Activated naive CD4-positive, alpha-beta T cell treated with anti-CD3 and anti-CD28 coated beads for 36 hours (primary cell): Measurements from ENCODE around the gene XRCC1. TPM values are rescaled to one million over a fixed set of nuclear protein-coding genes. Genes with fewer than 3 reads are reported as not detected.

Experiments
- CTCF ChIA-PET: fragments of 350-600 bp; sonication (Branson Sonifier 250); formaldehyde crosslinking; loops from one replicate; lab custom pipeline; 2021; ENCODE audit warnings: antibody characterized with exemption; lab: Charles Lee
- DNase-seq: peaks from one replicate; pipeline ENCODE4 v3.0.0-alpha.2; 2020
- H3K27ac Mint-ChIP-seq: one replicate; pipeline ENCODE4 v1.8.0; 2021; ENCODE audit warnings: mild to moderate bottlenecking, mixed read lengths
- H3K27me3 Mint-ChIP-seq: one replicate; pipeline ENCODE4 v1.8.0; 2021; ENCODE audit warnings: low read depth, mixed read lengths
- H3K36me3 Mint-ChIP-seq: one replicate; pipeline ENCODE4 v1.8.0; 2021; ENCODE audit warnings: low read depth, mixed read lengths
- H3K4me1 Mint-ChIP-seq: one replicate; pipeline ENCODE4 v1.8.0; 2021; ENCODE audit warnings: low read depth, mixed read lengths
- H3K4me3 Mint-ChIP-seq: one replicate; pipeline ENCODE4 v1.8.0; 2021; ENCODE audit warnings: mild to moderate bottlenecking, moderate library complexity, mixed read lengths
- H3K9me3 Mint-ChIP-seq: one replicate; pipeline ENCODE4 v1.8.0; 2021; ENCODE audit warnings: mixed read lengths
- intact Hi-C: fragments of 100-400 bp; cut with micrococcal nuclease; formaldehyde crosslinking; loops from one replicate; pipeline ENCODE4 v1.15.1; 2023
- total RNA-seq, 2 experiments: library from RNA; stranded (reverse); gene quantifications; one replicate each; pipeline ENCODE4 v1.2.3, GENCODE V29; 2021

Gene XRCC1
- total RNA-seq, 2 experiments from 2014 or later: 33.7 to 34.5 TPM

DNA sequence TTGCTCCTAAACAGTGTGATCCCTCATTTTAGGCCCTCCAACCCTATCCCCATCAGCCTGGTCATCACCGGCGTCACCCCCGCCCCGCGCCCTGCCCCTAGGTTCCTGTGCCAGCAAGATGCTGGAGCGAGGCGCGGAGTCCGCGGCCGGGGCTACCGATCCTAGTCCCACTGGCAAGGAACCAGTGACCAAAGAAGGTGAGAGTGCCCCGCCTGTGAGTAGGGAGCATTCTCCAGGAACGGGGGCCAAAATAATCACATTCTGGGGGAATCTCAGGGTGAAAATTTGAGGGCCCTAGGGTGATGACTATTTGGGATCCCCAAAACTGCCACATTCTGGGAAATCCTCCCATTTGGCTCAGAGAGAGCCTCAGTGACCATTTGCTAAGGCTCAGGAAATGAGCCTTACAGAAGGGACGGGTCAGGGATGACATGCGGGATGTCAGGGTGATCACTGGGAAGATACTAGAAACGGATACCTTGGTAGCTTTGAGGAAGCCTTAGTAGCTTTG lies 41.0 kb downstream of the XRCC1 start:
- Mint-ChIP-seq H3K4me1 (peaks cover 15% of the 10 kb centered on the region), H3K27ac (peak overlapping the region; percentile 87), H3K36me3 (peaks cover 20% of the 10 kb centered on the region), H3K9me3 (peaks cover 10% of the 10 kb centered on the region), H3K4me3 (peak overlapping the region; percentile 80), H3K27me3 (no peaks in the 10 kb centered on the region)
- CTCF ChIA-PET: interaction anchor here (0.6 to 4.0 kb wide), 6 partner anchors 9 to 232 kb away, joined by 3 to 28 read pairs (median 10); partner anchors contain the start of genes IRGQ and ZNF576
- no peak for DNase-seq
- intact Hi-C loops: loop anchor here (1.0 kb wide), 1 partner anchor 220 kb away; the partner anchor contains the start of gene SMG9

DNA sequence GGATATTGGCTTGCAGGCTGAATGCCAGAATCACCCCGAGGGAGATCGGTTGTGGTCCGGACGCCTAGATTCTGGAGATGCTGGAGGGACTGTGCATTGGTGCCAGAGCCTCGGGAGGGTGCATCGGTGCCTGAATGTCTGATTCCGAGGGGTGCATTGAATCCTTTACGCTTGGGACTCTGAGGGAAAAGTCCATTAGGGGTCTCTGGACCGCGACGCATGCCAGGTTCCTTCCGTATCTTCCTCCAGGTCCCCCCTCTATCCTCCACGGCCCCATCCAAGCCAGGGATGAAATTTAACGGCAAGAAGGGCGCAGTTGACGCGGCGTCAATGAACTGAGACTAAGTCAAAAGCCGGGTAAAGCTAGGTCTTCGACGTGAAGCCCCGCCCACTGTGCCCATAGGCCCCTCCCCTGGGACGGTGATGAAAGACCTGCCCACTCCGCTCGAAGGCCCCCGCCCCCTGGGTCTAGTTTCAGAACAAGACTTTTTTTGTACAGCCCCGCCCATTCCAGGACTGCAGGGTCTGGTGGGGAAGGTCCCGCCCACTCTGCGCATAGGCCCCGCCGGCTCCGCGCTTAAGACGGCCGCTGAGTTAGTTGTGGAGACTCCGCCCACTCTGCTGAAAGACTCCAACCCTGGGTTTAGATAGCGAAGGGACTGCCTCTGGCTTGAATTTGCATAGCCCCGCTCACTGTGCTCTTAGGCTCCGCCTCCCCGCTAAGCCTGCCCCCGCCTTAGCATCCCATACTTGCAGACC lies 41.6 kb downstream of the XRCC1 start:
- peaks cover 15% of the 10 kb centered on the region for H3K36me3 Mint-ChIP-seq
- peaks cover 5% of the 10 kb centered on the region for H3K9me3 Mint-ChIP-seq
- H3K27me3 Mint-ChIP-seq: no peaks in the 10 kb centered on the region
- peak overlapping the region; percentile 80 for H3K4me3 Mint-ChIP-seq
- CTCF ChIA-PET: interaction anchor here (0.6 to 3.2 kb wide), 4 partner anchors 14 to 233 kb away, joined by 3 to 14 read pairs (median 4); no protein-coding TSS in a partner anchor
- intact Hi-C loops: loop anchor here (1.0 to 2.0 kb wide), 9 partner anchors 8 to 231 kb away; partner anchors contain the start of genes IRGQ, PHLDB3, PINLYP and SMG9
- peaks cover 15% of the 10 kb centered on the region for H3K4me1 Mint-ChIP-seq
- peak overlapping the region; percentile 87 for H3K27ac Mint-ChIP-seq
- DNase-seq: peak; percentile 100

DNA sequence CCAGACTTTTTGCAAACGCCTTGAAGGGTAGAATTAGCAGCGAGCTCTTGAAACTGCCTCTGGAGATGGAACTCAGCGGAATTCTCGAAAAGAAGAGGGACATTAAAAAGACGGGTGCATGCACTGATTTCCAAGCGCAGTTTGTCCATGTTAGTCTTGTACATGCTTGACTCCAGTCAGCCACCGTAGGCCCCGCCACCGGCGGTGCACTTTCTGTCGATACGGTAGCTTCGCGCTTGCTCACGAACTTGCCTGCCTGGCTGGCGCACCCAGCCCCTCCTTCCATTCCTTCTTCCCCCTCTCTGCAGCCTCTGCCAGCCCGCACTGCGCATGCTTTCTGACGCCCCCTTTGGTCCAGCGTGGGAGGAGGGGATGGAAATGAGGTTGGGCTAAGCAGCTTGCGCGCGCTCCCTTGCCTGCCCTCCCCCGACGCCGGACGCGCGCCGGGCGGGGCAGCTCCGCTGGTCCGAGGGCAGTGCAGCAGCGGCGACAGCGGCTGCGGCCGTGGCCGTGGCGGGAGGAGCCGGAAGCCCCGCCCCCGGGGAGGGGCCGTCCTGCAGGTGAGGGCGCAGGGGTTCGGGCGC lies 42.3 kb downstream of the XRCC1 start, which contains the start of gene ZNF575:
Gene ZNF575 (plus strand): TSS at position 227 of the 584 bp plus-strand sequence. CDS start 1,235 bp downstream, outside the sequence.
- Mint-ChIP-seq H3K27ac (peak within 1 kb of the TSS; percentile 88), H3K4me3 (peak within 1 kb of the TSS; percentile 80)

DNA sequence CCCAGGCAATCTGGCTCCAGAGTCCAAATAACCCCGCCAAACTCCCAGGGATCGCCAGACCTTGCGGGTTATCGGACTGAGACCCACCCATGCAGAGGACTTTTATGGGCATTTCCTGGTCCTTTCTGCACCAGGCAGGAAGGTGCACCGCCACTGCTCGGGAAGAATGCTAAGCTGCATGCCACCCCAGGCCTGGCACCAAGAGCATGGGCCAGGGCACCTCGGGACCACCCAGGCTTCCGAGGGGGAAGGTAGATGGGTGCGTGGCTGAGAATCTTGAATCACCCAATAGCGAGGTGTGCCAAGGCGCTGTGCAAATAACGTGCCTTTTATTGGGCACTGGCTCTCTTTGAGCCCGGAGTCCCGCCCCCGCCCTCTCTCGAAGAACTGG lies 42.8 kb downstream of the XRCC1 start:
- Mint-ChIP-seq H3K4me3 (peak overlapping the region; percentile 80), H3K36me3 (peaks cover 8% of the 10 kb centered on the region), H3K27ac (peak overlapping the region; percentile 88), H3K9me3 (no peaks in the 10 kb centered on the region), H3K4me1 (peaks cover 23% of the 10 kb centered on the region), H3K27me3 (no peaks in the 10 kb centered on the region)
- intact Hi-C loops: loop anchor here (2.0 kb wide), 1 partner anchor 232 kb away; no protein-coding TSS in a partner anchor
- CTCF ChIA-PET: interaction anchor here (1.4 to 3.2 kb wide), 4 partner anchors 12 to 62 kb away, joined by 3 to 14 read pairs (median 3); no protein-coding TSS in a partner anchor
- no peak for DNase-seq

More for the DNA sequence above, 42.3 kb downstream of the XRCC1 start, which contains the start of gene ZNF575:
- DNase-seq: peak; percentile 92
- intact Hi-C loops: loop anchor here (1.0 to 2.0 kb wide), 8 partner anchors 8 to 232 kb away; partner anchors contain the start of genes IRGQ, PHLDB3, PINLYP and XRCC1
- CTCF ChIA-PET: interaction anchor here (0.9 to 3.2 kb wide), 4 partner anchors 13 to 100 kb away, joined by 3 to 14 read pairs (median 4); no protein-coding TSS in a partner anchor
- Mint-ChIP-seq H3K4me1 (peaks cover 19% of the 10 kb centered on the region), H3K36me3 (peaks cover 9% of the 10 kb centered on the region), H3K9me3 (no peaks in the 10 kb centered on the region), H3K27me3 (no peaks in the 10 kb centered on the region)

DNA sequence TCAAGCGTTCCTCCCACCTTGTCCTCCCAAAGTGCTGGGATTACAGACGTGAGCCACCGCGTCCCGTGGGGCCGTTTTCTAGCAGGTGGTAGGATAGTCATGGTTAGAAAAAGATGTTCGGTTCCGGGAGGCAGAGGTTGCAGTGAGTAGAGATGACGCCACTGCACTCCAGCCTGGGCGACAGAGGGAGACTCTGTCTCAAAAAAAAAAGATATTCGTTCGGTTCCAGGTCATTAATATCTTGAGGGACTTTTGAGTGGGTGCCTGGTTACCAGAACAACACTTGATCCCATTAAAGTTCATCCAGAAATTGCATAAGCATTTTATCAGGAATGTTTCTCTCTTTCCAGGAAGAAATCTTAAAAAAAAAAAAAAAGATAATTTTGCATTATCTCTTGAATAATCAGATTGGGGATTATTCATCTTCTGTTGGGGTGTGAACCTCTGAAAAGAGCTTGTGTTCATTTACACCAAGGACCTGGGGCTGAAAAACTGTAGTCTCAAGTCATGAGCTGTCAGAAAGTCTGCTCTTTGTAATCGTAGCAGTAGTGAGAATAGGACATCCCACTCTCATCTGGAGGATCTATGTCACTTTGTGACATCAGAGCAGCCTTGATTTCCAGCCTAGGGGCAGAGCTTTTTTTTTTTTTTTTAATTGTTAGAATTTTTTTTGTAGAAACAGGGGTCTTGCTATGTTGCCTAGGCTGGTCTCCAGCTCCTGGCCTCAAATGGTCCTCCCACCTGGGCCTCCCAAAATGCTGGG lies 47.3 kb downstream of the XRCC1 start:
- no peaks in the 10 kb centered on the region for H3K9me3 Mint-ChIP-seq
- intact Hi-C loops: loop anchor here (2.0 to 5.0 kb wide), 2 partner anchors 23 to 254 kb away; partner anchors contain the start of genes KCNN4 and PHLDB3
- H3K27ac Mint-ChIP-seq: peak overlapping the region; percentile 96
- CTCF ChIA-PET: interaction anchor here (0.6 to 6.1 kb wide), 9 partner anchors 8 to 207 kb away, joined by 3 to 49 read pairs (median 7); no protein-coding TSS in a partner anchor
- peak overlapping the region; percentile 53 for H3K4me3 Mint-ChIP-seq
- peaks cover 3% of the 10 kb centered on the region for H3K36me3 Mint-ChIP-seq
- H3K27me3 Mint-ChIP-seq: no peaks in the 10 kb centered on the region
- DNase-seq: peak; percentile 48
- peaks cover 27% of the 10 kb centered on the region for H3K4me1 Mint-ChIP-seq

DNA sequence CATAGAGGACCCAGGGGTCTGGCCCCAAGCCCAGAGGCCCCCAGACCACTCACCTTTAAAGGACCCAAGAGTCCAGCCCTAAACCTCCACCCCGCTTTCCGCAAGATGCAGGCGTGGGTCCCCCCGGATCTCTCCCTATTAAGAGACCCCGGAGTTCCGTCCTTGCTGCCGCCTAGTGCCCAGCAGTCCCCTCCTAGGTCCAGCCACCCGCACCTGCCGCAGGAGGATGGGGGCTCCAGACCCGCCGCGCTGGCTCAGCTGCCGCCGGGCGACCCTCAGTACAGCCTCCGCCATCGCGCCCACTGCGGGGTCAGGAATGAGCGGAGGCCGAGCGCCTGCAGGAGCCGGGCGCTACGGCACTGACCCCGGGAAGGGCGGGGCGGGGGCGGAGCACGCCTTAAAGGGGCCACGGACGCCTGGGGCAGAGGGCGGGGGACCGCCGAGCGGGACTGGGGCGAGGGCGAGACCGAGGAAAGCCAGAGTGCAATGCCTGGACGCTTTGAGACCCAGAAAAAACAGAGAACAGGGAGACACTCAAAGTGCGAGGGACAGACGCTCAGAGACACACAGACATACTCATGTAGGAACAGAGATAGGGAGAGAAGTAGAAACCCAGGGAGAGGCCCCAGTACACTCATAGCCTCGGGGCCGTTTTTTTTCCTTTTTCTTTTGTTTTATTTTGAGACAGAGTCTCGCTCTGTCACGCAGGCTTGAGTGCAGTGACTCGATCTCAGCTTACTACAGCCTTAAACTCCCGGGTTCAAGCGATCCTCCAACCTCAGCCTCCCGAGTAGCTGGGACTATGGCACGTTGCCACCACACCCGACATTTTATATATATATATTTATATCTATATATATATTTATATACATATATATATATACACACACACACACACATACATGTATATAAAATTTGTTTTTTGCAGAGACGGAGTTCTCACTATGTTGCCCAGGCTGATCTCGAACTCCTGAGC lies 48.2 kb downstream of the XRCC1 start, which contains the start of gene ETHE1:
Gene ETHE1 (minus strand): TSS at position 318 of the 976 bp plus-strand sequence. CDS start 24 bp downstream, at position 294.
- CTCF ChIA-PET: interaction anchor here (1.1 to 6.1 kb wide), 7 partner anchors 7 to 95 kb away, joined by 3 to 49 read pairs (median 12); no protein-coding TSS in a partner anchor
- Mint-ChIP-seq H3K4me3 (peak within 1 kb of the TSS; percentile 97), H3K9me3 (no peaks in the 10 kb centered on the region), H3K27me3 (no peaks in the 10 kb centered on the region), H3K27ac (peak within 1 kb of the TSS; percentile 96), H3K4me1 (peaks cover 22% of the 10 kb centered on the region), H3K36me3 (peaks cover 3% of the 10 kb centered on the region)
- intact Hi-C loops: loop anchor here (2.0 to 5.0 kb wide), 2 partner anchors 22 to 255 kb away; partner anchors contain the start of genes KCNN4 and PHLDB3
- DNase-seq: peak; percentile 73

DNA sequence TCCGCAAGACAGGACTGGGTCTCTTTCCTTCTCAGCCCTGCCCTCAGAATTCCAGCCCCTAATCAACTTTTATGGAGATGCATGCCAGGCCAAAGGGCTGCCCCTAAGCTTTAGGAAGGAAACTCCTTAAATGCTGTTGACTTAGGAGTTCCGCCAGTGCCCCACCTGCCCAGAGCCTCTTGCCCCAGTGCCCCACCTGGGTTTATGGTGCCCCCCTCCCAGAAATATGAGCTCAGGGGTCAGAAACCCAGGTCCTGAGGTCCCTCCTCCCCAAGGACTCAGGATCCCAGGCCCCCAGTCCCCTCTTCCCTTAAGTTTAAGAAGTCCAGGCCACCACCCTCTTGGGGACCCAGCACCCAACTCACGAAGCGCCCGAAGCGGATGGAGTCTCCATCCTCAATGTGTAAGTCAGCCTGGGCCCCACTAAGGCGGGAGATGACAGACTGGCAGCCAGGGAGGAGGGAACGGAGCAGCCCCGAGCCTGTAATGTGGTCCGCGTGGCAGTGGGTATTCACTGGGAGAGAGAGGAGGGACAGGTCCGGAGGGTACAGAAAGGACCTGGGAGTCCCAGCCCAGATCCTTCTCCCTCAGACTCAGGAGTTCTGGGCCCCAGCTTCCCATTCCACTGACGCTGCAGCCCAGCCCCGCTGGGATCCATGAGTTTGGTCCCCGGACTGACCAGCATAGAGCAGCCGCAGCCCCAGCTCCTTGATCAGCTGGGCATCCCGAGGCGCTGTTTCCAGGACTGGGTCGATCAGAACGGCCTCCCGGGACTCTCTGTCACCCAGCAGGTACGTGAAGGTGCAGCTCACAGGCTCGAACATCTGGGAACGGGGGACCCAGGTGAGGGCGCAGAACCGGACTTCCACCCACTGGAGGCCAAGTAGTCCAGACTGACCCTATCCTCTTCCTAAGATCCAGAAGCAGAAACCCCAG lies 49.2 kb downstream of the XRCC1 start:
- H3K4me3 Mint-ChIP-seq: peak overlapping the region; percentile 97
- H3K36me3 Mint-ChIP-seq: peaks cover 3% of the 10 kb centered on the region
- peaks cover 21% of the 10 kb centered on the region for H3K4me1 Mint-ChIP-seq
- DNase-seq: peak; percentile 63
- no peaks in the 10 kb centered on the region for H3K27me3 Mint-ChIP-seq
- H3K9me3 Mint-ChIP-seq: no peaks in the 10 kb centered on the region
- intact Hi-C loops: loop anchor here (1.0 to 5.0 kb wide), 7 partner anchors 7 to 256 kb away; partner anchors contain the start of genes IRGQ, KCNN4, PHLDB3 and SMG9
- CTCF ChIA-PET: interaction anchor here (1.1 to 6.1 kb wide), 6 partner anchors 9 to 93 kb away, joined by 3 to 49 read pairs (median 12); no protein-coding TSS in a partner anchor
- H3K27ac Mint-ChIP-seq: peak overlapping the region; percentile 96

DNA sequence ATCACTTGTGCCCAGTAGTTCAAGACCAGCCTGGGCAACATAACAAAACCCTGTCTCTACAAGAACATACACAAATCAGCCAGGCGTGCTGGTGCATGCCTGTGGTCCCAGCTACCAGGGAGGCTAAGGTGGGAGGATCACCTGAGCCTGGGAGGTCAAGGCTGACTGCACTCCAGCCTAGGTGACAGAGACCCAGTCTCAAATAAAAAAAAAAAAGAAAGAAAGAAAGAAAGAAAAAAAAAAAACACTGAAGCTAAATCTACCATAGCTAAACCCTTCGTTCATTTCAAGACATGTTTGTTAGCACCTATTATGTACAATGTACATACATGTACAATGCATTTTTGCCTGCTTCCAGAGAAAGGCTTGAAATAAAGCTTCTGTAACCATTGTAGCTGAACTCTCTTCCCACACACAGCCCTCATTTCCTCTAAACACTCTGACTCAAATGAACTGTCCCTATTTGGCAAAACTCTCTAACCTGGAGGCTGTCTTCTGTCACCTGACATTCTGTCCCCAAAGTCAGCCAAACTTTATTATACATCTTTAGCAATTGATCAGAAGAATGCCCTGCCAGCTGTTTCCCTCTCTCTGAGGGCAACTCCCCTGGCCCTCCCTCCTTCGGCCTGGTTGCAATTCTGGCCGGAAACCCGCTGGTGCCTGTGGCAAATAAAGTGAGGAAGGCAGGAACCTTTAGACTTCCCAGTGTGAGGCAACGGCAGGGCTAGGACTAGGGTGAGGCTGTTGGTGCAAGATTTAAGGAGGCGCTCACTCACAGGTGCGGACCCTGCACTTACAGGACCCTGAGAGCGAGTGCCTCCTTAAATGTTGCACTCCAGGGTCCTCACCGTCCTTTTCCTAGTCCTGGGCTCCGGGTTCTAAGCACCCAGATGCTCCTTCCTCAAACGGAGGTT lies 50.1 kb downstream of the XRCC1 start:
- H3K9me3 Mint-ChIP-seq: no peaks in the 10 kb centered on the region
- H3K27ac Mint-ChIP-seq: peak overlapping the region; percentile 96
- intact Hi-C loops: loop anchor here (1.0 to 5.0 kb wide), 6 partner anchors 8 to 257 kb away; partner anchors contain the start of genes IRGQ, KCNN4, SMG9 and ZNF575
- peaks cover 21% of the 10 kb centered on the region for H3K4me1 Mint-ChIP-seq
- DNase-seq: peak; percentile 60
- H3K36me3 Mint-ChIP-seq: peaks cover 3% of the 10 kb centered on the region
- peak overlapping the region; percentile 97 for H3K4me3 Mint-ChIP-seq
- CTCF ChIA-PET: interaction anchor here (0.6 to 6.1 kb wide), 14 partner anchors 10 to 1114 kb away, joined by 3 to 49 read pairs (median 4); no protein-coding TSS in a partner anchor
- no peaks in the 10 kb centered on the region for H3K27me3 Mint-ChIP-seq
